T47D (cell line): ENCODE results near the gene C2orf92.
"Not testable (repeated sequence)": the region's sequence is repeated elsewhere in the genome, so short reads cannot be mapped to it uniquely, and the experiment has no call there.

Experiments used
- DNase-seq, 2 experiments: peaks; one replicate each; pipeline versions ENCODE4 v3.0.0 to v3.0.0-alpha.2; 2011 to 2012; ENCODE audit warnings: low read depth in 1 of 2, low spot score in 1 of 2
- JUND ChIP-seq: IDR thresholded peaks from 2 replicates; pipeline ENCODE4 v1.6.1; 2012; ENCODE audit warnings: low read depth
- in situ Hi-C: cut with HindIII; loops from 2 replicates; pipeline ENCODE4 v1.10.0; 2016; ENCODE audit warnings: low sequenced_read_pairs, low pct_unique_long_range_greater_than_20kb

C2orf92 gene

DNA sequence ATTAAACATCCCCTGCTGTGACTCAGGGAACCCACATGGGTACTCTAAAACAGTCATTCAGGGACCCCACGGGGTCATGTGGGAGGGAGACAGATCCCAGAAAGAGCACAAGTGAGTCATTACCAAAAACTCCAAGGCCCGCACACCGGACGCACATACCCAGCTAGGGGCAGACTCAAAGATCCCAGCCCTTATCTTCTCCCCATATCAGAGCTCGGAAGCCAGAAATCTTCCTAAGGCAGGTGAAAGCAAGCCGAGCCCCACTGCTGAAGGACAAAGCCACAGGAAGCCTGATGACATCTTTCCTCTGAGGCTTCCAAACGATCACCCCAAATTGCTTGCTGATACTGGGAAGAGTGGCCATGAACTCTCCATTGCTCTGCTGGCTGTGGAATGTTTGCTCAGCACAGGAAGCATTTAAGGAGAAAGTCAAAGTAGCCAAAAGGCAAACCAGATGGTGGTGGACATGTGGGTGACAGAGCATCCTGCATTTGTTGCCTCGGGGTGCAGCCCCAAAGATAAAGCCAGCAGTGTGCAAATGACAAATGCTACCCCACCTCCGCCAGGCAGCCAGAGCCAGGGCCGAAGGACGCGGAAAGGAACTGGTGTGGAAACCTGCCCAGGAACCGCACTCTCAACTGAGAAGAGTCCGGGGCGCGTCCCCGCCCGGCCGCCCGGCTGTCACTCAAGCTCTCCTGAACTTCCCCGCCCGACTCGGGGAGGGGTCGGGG, 6.5 kb upstream of the C2orf92 start:
- no peak for TF ChIP-seq JUND
- in situ Hi-C loops: no loop called here
- DNase-seq: peak; percentile 60 to 75

GRCh38 chr2:97663626-97663961, 5.9 kb upstream of the C2orf92 start:
- no peak for DNase-seq
- TF ChIP-seq JUND: no peak
- in situ Hi-C loops: no loop called here

GRCh38 chr2:97663962-97664635, 5.4 kb upstream of the C2orf92 start, which contains the start of gene ACTR1B:
ACTR1B (minus strand) TSS chr2:97664044; CDS start chr2:97663890, 154 bp downstream.
- 0 out of 2 replicates have a peak, but pooled peaks have one; percentile 24 for TF ChIP-seq JUND
- in situ Hi-C loops: no loop called here
- DNase-seq: peak; percentile 82 to 97

GRCh38 chr2:97664636-97664970, 4.9 kb upstream of the C2orf92 start:
- TF ChIP-seq JUND: no peak
- DNase-seq: no peak
- in situ Hi-C loops: no loop called here

GRCh38 chr2:97670471-97670870, 958 bp downstream of the C2orf92 start:
- no peak for TF ChIP-seq JUND
- in situ Hi-C loops: no loop called here
- DNase-seq: no peak

DNA sequence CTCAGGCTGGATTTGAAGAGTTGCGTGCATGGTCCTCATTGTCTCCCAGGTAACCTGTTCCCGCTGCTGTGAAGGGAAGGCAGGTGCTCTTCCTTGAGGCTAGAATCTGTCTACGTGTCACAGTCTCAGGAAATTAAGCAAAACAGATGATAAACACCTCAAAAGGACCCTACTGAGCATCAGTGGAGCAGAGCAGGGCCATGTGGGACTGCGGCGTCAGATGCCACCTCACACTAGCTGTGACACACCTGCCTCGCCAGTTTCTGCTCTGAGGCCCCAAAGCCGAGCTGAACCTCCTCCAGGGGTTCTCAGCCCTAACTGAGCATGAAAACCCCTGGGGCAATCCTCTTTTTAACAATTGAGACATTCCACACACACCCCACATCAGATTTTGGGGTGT, 2.0 kb downstream of the C2orf92 start:
- in situ Hi-C loops: no loop called here

DNA sequence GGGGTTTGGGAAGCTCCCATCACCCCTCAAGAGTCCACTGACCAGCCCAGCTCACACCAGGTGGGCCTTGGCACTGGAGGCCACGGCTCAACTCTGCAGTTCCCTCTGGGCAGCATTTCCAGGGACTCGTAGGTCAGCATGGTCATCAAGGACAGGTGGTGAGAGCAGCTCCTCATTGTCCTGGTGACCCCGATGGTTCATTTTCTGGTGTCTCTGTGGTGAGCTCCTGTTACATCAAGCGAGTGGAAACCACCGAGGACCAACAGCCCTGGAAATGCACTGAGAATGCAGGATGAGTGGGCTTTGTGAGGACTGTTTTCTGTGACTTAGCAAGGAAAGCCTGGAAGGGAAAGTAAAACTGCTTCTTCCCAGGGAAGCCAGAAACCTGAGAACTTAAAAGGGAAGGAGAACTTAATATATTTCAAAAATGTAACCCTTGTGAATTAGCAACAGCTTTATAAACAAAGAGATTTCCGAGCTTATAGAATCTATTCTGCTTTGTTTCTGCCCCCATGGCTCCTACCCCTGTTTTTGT, 3.2 kb downstream of the C2orf92 start:
- in situ Hi-C loops, DNase-seq: not testable (repeated sequence)

More for the DNA sequence above, 2.0 kb downstream of the C2orf92 start:
- no peak for TF ChIP-seq JUND
- DNase-seq: no peak

DNA sequence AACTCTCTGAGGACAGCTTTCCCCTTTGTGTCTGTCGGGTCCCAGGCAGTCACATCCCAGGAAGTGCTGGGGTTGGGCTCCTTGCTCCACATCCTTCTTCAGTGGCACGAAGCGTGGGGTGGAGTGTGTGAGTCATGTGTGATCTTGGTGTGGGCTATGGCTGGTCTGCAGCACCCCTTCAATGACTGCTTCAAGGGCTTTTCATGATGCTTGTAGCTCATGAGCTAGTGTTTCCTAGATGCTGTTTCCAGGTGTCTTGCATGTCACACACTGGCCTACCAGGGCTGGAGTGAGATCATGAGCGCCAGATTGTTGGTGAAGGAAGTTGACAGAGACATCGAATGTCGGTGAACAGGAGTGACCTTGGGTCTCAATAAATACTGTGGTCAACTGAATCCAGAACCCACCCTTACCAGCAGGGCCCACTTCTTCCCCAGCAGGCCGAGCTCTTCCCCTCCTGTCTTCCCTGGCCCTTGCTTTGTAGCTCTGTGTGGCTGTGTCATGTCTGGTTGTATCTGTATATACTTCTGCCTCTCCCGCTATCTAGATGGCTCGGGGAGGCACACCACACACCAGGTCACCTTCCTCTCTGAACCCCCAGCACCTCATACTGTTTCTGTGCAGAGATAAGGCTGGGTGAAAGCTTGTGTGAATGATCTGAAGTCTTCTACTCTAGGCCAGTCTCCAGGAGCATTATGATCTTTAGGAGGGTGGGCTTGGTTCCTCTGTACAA, 3.8 kb downstream of the C2orf92 start:
- TF ChIP-seq JUND: no peak
- DNase-seq: no peak
- in situ Hi-C loops: no loop called here

GRCh38 chr2:97673915-97674283, 4.4 kb downstream of the C2orf92 start:
- no peak for DNase-seq

DNA sequence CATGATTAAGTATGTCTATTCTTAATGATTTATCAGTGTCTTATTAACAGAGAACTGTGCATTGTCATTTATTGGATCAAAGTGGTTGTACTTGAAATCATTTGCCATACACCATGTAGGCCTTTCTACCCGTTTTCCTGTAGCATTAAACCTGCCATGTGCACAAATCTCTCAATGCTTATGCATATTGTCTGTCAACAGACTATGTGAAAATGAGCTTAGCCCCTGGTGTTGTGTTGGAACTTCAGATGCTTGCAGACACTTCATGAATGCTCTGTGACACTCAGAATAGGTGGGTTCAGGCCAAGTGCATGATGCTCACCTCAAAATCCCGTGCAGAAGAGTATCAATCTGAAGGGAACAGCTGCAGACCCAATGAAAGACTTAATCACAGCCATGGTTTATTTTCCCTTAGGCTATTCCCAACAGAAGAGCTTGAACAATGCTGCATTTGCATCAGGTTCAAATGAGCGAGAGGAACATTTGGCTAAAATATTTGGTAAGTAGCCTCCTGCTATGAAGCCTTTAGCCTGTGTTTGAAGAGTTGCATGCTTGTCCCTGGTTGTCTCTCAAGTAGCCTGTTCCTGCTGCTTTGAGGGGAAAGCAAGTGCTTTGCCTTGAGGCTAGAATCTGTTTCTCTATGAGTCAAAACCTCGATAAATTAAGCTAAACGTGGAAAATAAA, 6.1 kb downstream of the C2orf92 start:
- in situ Hi-C loops: no loop called here
- DNase-seq: no peak
- TF ChIP-seq JUND: no peak

More at GRCh38 chr2:97673915-97674283, 4.4 kb downstream of the C2orf92 start:
- in situ Hi-C loops: no loop called here
- TF ChIP-seq JUND: no peak

- in situ Hi-C loops: no loop called here
- DNase-seq: no peak
- TF ChIP-seq JUND: no peak
These were observed 7.1 kb downstream of the C2orf92 start for GRCh38 chr2:97676620-97677019.

- no peak for DNase-seq
- in situ Hi-C loops: no loop called here
- TF ChIP-seq JUND: no peak
These were observed 8.0 kb downstream of the C2orf92 start for GRCh38 chr2:97677480-97677879.
